ENCODE measurements around the gene SCFD2.
"Not testable (repeated sequence)": the region's sequence is repeated elsewhere in the genome, so short reads cannot be mapped to it uniquely, and the experiment has no call there.

SCFD2 gene

DNA sequence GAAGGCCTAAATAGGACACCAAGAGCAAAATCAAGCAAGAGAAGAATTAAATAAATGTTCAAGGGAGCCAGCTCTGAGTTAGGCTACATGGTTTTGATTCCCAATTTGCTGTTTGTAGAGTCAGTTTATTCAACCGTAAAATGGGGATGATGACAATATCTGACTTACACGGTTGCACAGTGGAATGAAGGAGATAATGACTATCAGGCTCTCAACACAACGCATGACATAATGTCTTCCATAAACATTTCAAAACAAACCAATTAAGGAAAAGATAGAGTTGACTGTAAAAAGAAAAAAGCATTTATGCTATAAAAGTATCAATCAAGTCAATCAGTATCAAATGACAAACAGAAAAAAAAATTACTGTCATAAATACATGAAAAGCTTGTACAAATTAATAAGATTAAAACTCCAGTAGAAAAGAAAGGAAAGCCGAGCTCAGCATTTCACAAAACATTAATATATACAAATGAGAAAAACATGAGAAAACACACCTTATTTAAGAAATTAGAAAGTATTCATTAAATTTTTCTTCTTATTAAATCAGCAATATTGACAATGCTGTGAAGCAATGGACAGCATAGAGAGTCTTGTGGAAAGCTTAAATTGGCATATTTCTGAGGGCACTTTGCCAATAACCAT is 179.0 kb downstream of the SCFD2 start:
- no peak for DNase-seq

DNA sequence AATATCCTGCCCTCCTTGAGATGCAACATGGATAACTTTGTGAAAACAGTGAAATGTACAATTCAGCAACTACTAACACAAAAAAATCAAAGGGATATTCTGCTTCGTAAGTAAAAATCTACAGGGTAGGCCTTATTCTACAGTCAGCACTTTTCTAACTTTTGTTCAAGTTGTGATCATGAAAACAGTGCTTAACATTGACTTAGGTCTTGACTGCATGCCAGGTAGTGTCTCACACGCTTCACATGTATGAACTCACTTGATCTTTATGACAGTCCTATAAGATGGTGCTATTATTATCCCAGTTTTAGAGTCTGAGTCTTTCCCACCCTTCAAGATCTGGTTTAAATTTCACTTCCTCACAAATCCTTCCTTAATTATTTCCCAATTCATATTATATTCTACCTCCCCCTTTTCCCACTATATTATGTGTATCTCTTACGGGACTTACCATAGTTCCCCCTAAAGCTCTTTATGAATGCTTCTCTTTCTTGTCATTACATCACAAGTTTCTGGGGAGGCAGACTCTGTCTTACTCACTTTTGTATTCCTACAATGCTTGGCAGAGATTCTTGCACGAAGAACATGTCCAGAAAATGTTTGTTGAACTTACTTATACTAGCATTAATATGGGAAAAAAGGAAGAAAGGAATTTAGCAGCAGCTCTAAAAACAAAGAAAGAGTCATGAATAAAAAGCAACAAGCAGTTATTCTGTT is 179.8 kb downstream of the SCFD2 start:
- DNase-seq: peak; percentile 13 to 55 (median 24)

DNA sequence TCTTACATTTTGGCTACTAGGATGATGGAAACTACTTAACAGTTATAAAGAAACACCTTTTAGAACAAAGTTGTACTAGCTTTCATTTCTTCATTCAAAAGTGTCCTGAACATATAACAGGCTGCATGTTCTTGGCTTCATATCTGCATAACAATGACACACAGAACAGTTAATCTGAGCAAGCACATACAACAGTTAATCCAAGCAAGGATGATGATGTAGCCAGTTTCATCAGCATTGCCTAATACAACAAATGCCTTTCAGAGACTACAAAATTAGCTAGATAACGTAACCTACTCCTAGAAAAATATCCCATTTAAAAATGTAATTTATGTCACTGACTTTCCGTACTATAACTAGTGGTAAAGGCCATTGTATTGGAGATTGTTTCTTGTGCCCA is 182.1 kb downstream of the SCFD2 start:
- DNase-seq: no peak

DNA sequence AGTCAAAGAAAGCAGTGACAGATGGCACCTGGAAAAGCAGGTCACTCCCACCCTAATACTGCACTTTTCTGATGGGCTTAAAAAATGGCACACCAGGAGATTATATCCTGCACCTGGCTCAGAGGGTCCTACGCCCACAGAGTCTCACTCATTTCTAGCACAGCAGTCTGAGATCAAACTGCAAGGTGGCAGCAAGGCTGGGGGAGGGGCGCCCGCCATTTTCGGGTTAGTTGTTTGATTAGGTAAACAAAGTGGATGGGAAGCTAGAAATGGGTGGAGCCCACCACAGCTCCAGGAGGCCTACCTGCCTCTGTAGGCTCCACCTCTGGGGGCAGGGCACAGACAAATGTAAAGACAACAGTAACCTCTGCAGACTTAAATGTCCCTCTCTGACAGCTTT is 188.1 kb downstream of the SCFD2 start:
- not testable (repeated sequence) for DNase-seq

DNA sequence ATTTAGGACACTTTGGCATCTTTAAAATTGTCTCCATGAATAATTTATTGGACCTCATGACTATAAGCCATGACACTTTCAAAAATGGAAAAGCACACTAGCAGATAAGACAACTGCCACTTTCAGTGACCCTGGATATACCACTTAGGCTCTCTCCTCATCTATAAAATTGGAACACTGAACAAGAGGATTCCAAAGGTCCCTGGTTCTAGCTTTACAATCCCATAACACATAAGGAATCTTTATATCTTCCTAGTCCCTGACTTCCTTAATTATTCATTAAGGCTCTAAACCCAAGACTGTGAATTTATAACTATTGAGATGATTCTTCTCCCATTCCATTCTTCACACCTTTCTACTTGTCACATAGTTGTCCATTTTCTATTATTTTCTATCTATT is 190.2 kb downstream of the SCFD2 start:
- no peak for DNase-seq

DNA sequence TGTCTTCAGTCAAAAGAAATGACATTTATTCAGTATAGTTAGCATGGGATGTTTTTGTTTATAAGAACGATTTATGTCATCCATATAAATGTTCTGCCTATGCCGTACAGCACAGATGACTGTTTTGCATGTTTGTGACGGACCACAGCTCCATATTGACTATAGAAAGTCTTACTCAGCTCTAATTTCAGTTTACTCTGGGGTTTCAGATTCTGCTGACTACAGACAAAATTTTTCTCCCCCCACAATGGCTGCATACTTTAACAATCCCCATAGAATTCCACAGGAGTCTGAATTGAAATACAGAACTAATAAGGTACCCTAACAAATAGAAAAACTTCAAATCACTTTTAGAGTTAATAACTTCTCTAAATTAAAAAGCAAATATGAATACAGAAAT is 191.0 kb downstream of the SCFD2 start:
- DNase-seq: no peak

DNA sequence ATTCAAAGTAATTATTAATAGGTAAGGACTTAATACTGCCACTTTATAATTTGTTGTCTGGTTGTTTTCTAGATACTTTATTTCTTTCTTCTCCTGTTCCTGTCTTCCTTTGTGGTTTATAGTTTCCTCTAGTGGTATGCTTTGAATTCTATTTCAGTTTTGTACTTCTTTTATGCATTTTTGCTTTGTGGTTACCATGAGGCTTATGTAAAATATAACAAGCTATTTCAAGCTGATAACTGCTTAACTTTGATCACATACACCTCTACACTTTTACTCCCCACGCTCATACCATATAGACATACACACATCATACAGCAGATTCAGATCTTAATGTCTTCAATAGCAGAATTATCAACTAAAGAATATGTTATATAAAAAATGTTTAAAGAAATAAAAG is 192.3 kb downstream of the SCFD2 start:
- DNase-seq: no peak

DNA sequence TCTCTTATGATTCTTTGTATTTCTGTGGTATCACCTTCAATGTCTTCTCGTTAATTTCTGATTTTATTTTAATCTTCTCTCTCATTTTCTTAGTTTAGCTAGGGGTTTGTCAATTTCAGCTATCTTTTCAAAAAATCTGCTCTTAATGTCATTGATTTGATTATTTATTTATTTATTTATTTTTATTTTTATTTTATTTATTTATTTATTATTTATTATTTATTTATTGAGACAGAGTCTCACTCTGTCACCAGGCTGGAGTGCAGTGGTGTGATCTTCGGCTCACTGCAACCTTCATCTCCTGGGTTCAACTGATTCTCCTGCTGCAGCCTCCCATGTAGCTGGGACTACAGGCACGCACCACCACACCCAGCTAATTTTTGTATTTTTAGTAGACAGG is 194.1 kb downstream of the SCFD2 start:
- no peak for DNase-seq

DNA sequence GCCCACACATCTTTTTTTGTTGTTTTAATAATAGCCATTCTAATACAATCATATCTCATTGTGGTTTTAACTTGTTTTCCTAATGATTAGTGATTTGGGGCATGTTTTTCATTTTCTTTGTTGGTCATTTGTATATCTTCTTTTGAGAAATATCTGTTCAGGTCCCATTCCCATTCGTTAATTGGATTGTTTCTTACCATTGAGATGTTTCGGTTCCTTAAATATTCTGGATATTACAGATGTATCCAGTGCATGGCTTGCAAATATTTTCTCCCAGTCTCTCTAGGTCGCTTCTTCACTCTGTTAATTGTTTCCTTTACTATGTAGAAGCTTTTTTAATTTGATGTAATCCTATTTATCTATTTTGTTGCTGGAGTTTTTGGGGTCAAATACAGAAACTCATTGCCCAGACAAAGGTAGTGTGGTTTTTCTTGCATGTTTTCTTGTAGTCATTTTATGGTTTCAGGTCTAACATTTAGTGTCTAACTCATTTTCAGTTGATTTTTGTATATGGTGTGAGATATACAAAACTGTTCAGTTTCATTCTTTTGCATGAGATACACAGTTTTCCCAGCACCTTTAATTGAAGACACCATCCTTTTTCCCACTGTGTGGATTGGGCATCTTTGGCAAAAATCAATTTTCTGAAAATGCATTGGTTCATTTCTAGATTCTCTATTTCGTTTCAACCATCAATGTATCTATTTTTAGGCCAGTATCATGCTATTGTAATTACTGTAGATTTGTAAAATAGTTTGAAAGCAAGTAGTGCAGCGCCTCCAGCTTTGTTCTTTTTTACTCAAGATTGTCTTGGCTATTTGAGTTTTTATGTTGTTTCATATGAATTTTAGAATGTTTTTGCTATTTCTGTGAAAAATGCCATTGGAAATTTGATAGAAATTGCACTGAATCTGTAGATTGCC is 195.9 kb downstream of the SCFD2 start:
- no peak for DNase-seq

DNA sequence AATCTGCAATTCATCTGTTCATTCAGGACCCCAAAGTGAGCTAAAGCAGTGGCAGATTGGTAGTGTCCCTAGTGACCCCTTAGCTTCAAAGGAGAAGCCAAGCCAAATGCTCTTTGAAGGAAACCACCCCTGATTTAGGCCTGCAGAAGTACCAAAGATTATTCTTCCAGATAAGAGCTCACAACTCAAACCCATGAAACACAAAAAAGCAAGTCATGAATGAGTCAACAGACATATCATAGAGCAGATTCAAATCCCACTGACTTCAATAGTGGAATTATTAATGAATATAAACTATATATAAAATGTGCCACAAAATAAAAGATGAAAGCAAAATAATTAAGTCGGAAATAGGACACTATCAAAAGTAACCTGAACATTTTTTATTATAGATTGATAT is 197.6 kb downstream of the SCFD2 start:
- DNase-seq: no peak

DNA sequence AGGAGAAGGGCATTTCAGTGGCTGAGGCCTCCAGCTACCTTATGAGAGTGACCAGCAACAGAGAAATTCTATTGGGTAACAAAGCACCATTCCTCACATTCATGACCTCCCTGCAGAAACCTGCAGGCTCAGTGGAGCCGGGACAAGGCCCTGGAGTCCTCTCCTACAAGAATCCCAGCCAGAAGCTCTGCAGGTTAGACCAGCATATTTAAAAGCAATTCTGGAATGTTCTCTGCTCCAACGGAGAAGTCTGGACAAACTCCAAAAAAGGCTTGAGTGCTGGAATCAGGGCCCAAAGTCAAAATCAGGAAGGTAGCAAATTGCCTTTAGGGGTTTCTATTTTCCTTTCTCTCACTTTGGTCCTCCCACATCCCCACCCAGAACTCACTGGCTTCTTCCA is 202.9 kb downstream of the SCFD2 start:
- no peak for DNase-seq

DNA sequence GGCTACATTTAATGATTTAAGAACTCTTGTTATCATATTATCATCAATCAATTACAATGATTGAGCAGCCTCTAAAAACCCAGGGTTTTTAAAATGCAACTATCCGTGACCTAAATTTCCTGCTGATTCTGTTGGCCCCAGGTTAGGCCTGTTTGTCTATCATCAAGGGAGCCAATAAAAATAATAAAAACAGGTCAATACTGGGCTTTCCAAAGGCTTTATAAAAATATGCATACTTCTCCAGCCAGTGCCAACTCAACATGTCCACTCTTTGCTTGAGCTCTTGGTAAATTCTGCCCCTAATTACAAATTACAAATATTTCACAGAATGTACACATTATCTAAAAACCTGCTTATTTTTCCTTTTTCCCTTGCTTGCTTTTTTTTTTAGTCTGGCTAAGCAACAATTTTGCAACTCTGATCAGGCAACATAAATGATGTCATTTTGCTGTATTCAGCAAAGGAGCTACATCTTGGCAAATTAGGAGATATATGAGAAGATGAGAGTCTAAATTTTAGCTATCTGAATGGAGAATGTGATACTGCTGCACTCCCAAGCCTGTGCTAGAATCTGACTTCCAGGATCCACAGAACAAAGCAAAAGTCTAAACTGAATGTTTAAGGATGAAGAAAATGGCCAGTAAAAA is 204.0 kb downstream of the SCFD2 start:
- no peak for DNase-seq

DNA sequence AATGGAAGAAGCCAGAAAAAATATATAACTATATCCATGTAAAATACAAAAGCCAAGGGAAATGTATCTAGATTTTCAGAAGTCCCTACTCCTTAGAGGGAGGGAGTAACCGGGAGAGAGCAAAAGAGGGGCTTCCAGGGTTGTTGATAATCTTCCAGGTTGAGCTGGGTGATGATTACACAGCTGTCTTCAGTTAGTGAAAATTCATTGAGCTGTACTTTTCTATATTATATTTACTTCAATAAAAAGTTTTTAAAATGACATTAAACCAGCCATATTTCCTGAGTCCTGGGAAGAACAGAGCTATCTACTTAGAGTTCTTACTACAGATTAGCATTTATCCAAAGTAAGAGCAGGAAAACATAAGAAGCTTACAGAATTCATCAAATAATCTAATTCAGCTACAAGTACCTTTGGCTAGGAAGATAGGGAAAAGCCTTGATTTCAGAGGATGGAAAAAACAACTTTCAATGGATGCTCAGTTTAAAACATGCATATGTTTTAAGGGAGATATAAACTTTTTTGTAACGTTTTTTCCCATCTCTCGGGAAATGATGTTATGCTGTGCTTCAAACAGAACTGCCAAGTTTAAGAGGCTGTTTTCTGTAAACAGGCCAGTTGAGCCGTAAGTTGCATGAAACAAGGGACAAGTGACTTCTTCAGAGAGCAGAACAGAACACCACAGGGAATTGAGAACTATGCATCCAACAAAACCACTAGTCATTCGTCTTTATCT is 204.6 kb downstream of the SCFD2 start:
- DNase-seq: no peak

DNA sequence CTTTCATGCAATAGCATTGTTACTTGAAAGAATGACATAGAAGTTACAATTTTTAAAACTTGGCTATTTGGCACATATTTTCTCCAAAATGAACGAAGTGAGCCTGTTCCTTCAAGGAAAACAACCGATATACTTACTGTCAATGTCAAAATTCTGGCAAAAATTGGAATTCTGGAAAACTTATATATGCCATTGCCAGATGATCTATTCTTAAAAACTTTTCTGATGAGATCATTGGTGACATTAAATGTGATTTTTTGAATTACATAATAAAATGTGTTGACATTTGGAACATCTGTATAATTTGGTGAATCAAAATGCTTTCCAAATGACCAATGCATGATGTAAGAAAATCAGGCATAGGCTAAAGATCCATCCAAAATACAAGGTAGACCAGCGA is 209.0 kb downstream of the SCFD2 start:
- no peak for DNase-seq

DNA sequence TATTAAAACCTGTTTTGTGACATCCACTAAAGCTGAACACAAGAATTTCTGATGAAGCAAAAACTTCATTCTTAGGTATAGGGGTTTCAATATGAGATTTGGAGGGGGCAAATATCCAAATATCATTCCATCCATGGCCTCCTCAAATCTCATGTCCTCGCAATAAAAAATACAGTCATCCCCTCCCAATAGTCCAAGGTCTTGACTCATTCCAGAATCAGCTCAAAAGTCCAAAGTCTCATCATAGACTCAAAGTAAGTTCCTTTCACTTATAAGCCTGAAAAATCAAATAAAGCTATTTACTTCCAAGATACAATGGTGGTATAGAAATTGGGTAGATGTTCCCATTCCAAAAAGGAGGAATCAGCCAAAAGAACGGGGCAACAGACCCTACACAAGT is 213.4 kb downstream of the SCFD2 start:
- DNase-seq: no peak

DNA sequence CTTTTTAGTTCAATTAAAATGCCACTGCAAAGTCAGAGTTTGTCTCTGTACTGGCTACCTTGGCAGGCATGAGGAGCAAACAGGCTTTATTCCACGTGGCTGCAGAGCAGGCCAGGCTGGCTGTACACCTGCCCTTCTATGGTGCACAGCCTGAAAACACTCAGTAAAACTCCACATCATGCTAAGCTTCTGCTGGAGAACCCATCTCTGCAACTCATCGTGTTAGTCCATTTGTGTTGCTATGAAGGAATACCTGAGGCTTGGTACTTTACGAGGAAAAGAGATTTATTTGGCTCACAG is 214.4 kb downstream of the SCFD2 start:
- DNase-seq: no peak

DNA sequence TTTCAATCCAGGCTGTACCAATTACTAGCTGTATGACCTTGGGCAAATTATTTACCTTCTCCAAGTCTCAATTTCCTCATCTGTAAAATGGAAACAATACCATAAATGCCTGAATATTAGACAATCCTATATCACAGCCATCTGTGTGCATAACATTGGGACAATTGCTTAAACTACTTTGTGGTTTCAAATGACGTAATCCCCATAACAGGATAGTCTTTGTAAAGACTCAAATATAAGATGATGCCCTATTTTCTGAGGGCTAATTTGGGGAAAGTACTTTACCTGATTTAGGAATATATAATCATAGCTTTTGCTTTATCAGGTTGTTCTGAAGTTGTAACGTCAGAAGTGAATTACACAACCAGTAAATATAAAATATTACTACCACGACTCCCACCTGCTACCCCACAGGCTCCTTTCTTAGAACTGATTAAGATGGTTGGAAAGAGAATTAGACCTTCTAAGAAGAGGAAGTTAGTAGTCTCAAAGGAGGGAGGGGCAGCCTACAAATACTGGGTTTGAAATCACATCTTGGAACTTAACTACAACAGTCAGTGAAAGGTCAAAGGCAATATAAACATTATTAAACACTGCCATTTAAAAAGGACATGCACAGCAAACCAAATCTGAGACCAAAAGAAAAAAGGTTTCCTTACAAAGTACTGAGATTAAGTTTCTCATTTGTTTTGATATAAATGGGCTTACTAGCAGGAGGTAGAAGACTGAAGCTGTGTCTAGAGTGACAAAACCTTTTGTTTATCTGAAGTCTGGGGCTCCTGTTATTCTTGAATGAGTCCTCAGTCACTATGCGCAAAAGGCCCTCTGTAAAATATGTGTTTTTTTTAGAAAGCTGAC is 215.0 kb downstream of the SCFD2 start:
- DNase-seq: no peak

DNA sequence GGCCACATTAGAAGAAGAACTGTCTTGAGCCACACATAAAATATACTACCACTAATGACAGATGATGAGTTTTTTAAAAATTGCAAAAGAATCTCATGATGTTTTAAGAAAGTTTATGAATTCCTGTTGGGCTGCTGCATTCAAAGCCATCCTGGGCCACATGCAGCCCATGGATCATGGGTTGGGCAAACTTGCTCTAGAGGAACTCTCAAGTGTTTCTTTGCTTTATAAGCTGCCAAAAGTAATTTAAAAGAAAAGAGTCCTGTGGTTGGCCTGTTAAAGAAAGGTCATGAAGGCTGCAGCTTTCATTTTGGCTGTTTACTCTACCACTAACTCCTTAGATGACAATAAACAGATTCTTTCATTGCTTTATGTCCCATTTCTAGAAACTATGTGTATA is 218.2 kb downstream of the SCFD2 start:
- no peak for DNase-seq

DNA sequence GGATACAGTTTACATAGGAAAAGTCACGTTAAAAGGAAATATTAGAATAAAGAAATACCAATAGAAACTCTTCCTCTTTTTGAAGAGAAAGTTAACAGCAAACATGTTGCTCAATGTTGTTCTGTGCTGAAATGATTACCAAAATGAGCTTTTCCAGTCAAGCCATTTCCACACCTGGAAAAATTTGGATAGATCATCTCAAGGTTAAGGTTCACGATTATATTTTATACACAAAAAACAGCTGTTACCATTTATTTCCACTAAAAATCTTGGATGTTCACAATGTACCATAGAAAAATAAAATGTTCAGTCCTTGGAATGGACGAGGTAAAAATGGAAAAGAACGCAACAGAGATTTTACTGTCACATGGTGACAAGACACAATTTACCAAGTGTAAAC is 218.7 kb downstream of the SCFD2 start:
- DNase-seq: no peak

DNA sequence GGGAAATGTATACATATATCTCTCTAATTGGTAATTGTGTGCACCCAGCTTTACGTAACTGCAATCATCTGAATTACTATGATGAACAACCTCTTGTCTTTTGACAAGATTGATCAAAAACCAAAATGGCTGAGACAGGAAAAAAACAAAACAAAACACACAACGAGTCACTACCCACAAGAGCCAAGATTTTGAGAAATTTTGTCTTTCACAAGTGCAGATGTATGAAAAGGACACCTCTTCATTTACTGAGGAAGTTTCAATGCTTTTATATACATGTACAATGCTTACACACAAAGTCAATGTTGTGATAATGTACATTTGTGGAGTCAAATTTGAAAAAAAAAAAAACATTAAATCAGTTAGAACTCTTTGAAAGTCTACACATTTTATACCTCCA is 224.6 kb downstream of the SCFD2 start:
- DNase-seq: no peak

DNA sequence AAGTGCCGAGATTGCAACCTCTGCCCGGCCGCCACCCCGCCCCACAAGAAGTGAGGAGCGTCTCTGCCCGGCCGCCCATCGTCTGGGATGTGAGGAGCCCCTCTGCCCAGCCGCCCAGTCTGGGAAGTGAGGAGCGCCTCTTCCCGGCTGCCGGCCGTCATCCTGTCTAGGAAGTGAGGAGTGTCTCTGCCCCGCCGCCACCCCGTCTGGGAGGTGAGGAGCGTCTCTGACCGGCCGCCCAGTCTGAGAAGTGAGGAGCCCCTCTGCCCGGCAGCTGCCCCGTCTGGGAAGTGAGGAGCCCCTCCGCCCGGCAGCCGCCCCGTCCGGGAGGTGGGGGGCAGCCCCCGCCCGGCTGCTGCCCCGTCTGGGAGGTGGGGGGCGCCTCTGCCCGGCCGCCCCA is 226.6 kb downstream of the SCFD2 start:
- not testable (repeated sequence) for DNase-seq

DNA sequence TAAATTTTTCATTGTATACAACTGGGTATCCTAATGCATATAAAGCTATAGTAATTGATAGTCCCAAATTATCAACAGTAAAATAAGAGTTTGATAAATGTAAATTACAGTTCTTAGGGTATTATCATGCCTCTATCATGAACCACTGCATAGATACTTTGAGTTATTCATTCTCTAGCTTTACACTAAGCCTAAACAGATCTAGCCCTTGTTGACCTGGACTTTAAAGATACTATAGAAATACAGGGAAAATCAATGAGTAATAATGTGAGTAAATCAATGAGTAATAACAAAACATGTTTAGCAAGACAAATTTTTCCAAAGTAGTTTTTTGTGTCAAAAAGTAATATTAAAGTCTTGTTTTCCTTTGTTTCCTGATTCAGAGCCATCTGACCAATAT is 228.4 kb downstream of the SCFD2 start:
- no peak for DNase-seq

Measured in suppressor macrophage treated with lipopolysaccharide for 1 hour (primary cell).